Measurements from ENCODE around the gene STAG2.

GRCh38 chrX:124098089-124098488, 136.6 kb downstream of the STAG2 start:
- peak in 5 of 6 experiments; percentile 12 to 53 (median 40) for TF ChIP-seq CTCF (IDR thresholded peaks at IDR 0.05)
- no peak for TF ChIP-seq POLR2A (IDR thresholded peaks at IDR 0.05)

Measured in esophagus squamous epithelium (tissue), 4 donors.